IMR-90 (cell line): ENCODE results near the gene ARHGEF3. TPM values are rescaled to one million over a fixed set of nuclear protein-coding genes. Genes with fewer than 3 reads are reported as not detected.

Experiments
- ATAC-seq: fragments of 200-7000 bp; cut with Tn5 transposase; 2 replicates; pipeline ENCODE4 v1.9.1; 2020; ENCODE audit warnings: low read depth, mild to moderate bottlenecking, moderate library complexity
- BruUV-seq: library from RNA; stranded (reverse); fragments of 400-500 nt; replicated peaks from 2 replicates; lab custom pipeline; 2021; lab: Mats Ljungman, UMichigan
- CTCF ChIA-PET: fragments of 300-600 bp; formaldehyde crosslinking; extraction: SDS; loops from one replicate; lab custom pipeline; 2021; ENCODE audit warnings: antibody characterized with exemption; lab: Yijun Ruan, JAX
- POLR2A ChIA-PET: fragments of 300-600 bp; sonication (Branson Sonifier 250); formaldehyde crosslinking; loops from one replicate; lab custom pipeline; 2022; ENCODE audit warnings: antibody characterized with exemption; ENCODE audit not compliant: unreplicated experiment; lab: Charles Lee
- DNase-seq: peaks from one replicate; pipeline ENCODE4 v3.0.0; 2013
- H2AFZ ChIP-seq: replicated peaks from 2 replicates; pipeline ENCODE3; 2013; ENCODE audit warnings: low read length, mild to moderate bottlenecking; ENCODE audit not compliant: poor library complexity
- H2AK5ac ChIP-seq: 2 replicates; pipeline ENCODE4 v1.6.1; 2013; ENCODE audit warnings: low read depth, low read length, inconsistent platforms
- H2AK9ac ChIP-seq: replicated peaks from 2 replicates; pipeline ENCODE3; 2013; ENCODE audit warnings: mild to moderate bottlenecking, low read depth, low read length, moderate library complexity; ENCODE audit not compliant: poor library complexity
- H2BK120ac ChIP-seq: 2 replicates; pipeline ENCODE4 v1.6.1; 2013; ENCODE audit warnings: low read depth, low read length, inconsistent platforms
- H2BK15ac ChIP-seq: 3 replicates; pipeline ENCODE4 v1.6.1; 2013; ENCODE audit warnings: low read depth, low read length, inconsistent platforms
- H2BK20ac ChIP-seq: 2 replicates; pipeline ENCODE4 v1.6.1; 2013; ENCODE audit warnings: low read depth, mild to moderate bottlenecking, inconsistent platforms, low read length, moderate library complexity
- H2BK5ac ChIP-seq: 2 replicates; pipeline ENCODE4 v1.6.1; 2013; ENCODE audit warnings: mild to moderate bottlenecking, low read depth, low read length, inconsistent platforms; ENCODE audit not compliant: poor library complexity, severe bottlenecking
- H3K14ac ChIP-seq: replicated peaks from 2 replicates; pipeline ENCODE4 v1.6.1; 2013; ENCODE audit warnings: low read depth, low read length, inconsistent platforms
- H3K18ac ChIP-seq: 2 replicates; pipeline ENCODE4 v1.6.1; 2013; ENCODE audit warnings: low read depth, low read length, control low read depth
- H3K23ac ChIP-seq: 2 replicates; pipeline ENCODE4 v1.6.1; 2013; ENCODE audit warnings: low read depth, low read length, inconsistent platforms
- H3K27ac ChIP-seq: 2 replicates; pipeline ENCODE4 v1.5.1; 2013; ENCODE audit warnings: mild to moderate bottlenecking, control low read depth, low read length; ENCODE audit not compliant: insufficient read depth
- H3K27me3 ChIP-seq: 2 replicates; pipeline ENCODE4 v1.6.1; 2013; ENCODE audit warnings: low read length; ENCODE audit not compliant: control insufficient read depth, insufficient read depth
- H3K36me3 ChIP-seq: 2 replicates; pipeline ENCODE4 v1.6.1; 2013; ENCODE audit warnings: low read length, mixed read lengths; ENCODE audit not compliant: control insufficient read depth, insufficient read depth
- H3K4ac ChIP-seq: 2 replicates; pipeline ENCODE4 v1.6.1; 2013; ENCODE audit warnings: low read depth, low read length, inconsistent platforms
- H3K4me1 ChIP-seq: 2 replicates; pipeline ENCODE4 v1.6.1; 2013; ENCODE audit warnings: low read length, mixed read lengths; ENCODE audit not compliant: control insufficient read depth, insufficient read depth
- H3K4me2 ChIP-seq: 2 replicates; pipeline ENCODE4 v1.6.1; 2013; ENCODE audit warnings: low read depth, mild to moderate bottlenecking, control low read depth, low read length, moderate library complexity
- H3K4me3 ChIP-seq: 2 replicates; pipeline ENCODE4 v1.5.1; 2013; ENCODE audit warnings: low read depth, mild to moderate bottlenecking, control low read depth, low read length, moderate library complexity; ENCODE audit not compliant: insufficient read depth
- H3K56ac ChIP-seq: 2 replicates; pipeline ENCODE4 v1.6.1; 2013; ENCODE audit warnings: low read length, inconsistent platforms; ENCODE audit not compliant: insufficient read depth; ENCODE audit errors: extremely low read depth
- H3K79me1 ChIP-seq, 2 experiments: 2 replicates each; pipeline ENCODE4 v1.6.1; 2013; ENCODE audit warnings: low read length in 2 of 2, inconsistent platforms in 1 of 2, low read depth in 1 of 2
- H3K9ac ChIP-seq: 2 replicates; pipeline ENCODE4 v1.6.1; 2013; ENCODE audit warnings: low read depth, low read length, control low read depth
- H3K9me1 ChIP-seq: 2 replicates; pipeline ENCODE4 v1.6.1; 2013; ENCODE audit warnings: low read length, inconsistent platforms; ENCODE audit not compliant: insufficient read depth
- H3K9me3 ChIP-seq: 2 replicates; pipeline ENCODE4 v1.6.1; 2013; ENCODE audit warnings: low read length; ENCODE audit not compliant: control insufficient read depth, insufficient read depth
- H4K20me1 ChIP-seq: 2 replicates; pipeline ENCODE4 v1.6.1; 2013; ENCODE audit warnings: low read length, inconsistent platforms; ENCODE audit not compliant: insufficient read depth
- H4K5ac ChIP-seq: 2 replicates; pipeline ENCODE4 v1.6.1; 2013; ENCODE audit warnings: mild to moderate bottlenecking, low read depth, low read length, control low read depth
- H4K8ac ChIP-seq, 2 experiments: 2 replicates each; pipeline ENCODE4 v1.6.1; 2013; ENCODE audit warnings: low read depth in 2 of 2, low read length in 2 of 2, control low read depth in 1 of 2, inconsistent platforms in 1 of 2
- H4K91ac ChIP-seq: 2 replicates; pipeline ENCODE4 v1.6.1; 2013; ENCODE audit warnings: low read depth, low read length, inconsistent platforms; ENCODE audit not compliant: insufficient read depth
- BHLHE40 ChIP-seq: fragments of 150-350 bp; IDR thresholded peaks from 2 replicates; pipeline ENCODE4 v1.6.1; 2016; ENCODE audit warnings: mild to moderate bottlenecking, low read depth, low read length
- CEBPB ChIP-seq: IDR thresholded peaks from 2 replicates; pipeline ENCODE4 v1.6.1; 2012; ENCODE audit warnings: low read depth, low read length, improper control_type of control experiment
- CHD1 ChIP-seq: IDR thresholded peaks from 2 replicates; pipeline ENCODE4 v1.6.1; 2012; ENCODE audit warnings: low read depth, low read length, improper control_type of control experiment
- CTCF ChIP-seq: conservative IDR thresholded peaks from 2 replicates; pipeline ENCODE4 v1.5.1; 2012; ENCODE audit warnings: mild to moderate bottlenecking, low read depth, low read length, improper control_type of control experiment
- MAFK ChIP-seq: IDR thresholded peaks from 2 replicates; pipeline ENCODE4 v1.6.1; 2012; ENCODE audit warnings: low read depth, low read length, improper control_type of control experiment
- MAZ ChIP-seq: IDR thresholded peaks from 2 replicates; pipeline ENCODE4 v1.6.1; 2012; ENCODE audit warnings: low read depth, mild to moderate bottlenecking, low read length, improper control_type of control experiment, moderate library complexity, borderline replicate concordance
- MXI1 ChIP-seq: IDR thresholded peaks from 2 replicates; pipeline ENCODE4 v1.6.1; 2012; ENCODE audit warnings: low read depth, mild to moderate bottlenecking, low read length, moderate library complexity, borderline replicate concordance
- POLR2A ChIP-seq: IDR thresholded peaks from 2 replicates; pipeline ENCODE4 v1.6.1; 2012; ENCODE audit warnings: mild to moderate bottlenecking, low read depth, low read length
- RAD21 ChIP-seq: IDR thresholded peaks from 2 replicates; pipeline ENCODE4 v1.6.1; 2012; ENCODE audit warnings: low read length, improper control_type of control experiment
- RFX5 ChIP-seq: IDR thresholded peaks from 2 replicates; pipeline ENCODE4 v1.8.0; 2012; ENCODE audit warnings: low read depth, mild to moderate bottlenecking, low read length, moderate library complexity
- WGBS, 2 experiments: methylation state at CpG; one replicate each; pipeline versions ENCODE4 v1.1.5 to v1.1.7; 2013; ENCODE audit warnings: missing lambda C conversion rate in 2 of 2; ENCODE audit not compliant: insufficient read length in 1 of 2; ENCODE audit errors: extremely low coverage in 2 of 2; 5-methylcytosine and 5-hydroxymethylcytosine counted together
- dilution Hi-C: fragments of 300-500 bp; cut with HindIII; formaldehyde crosslinking; loops from one replicate; pipeline ENCODE4 v1.14.3; 2018; ENCODE audit warnings: low sequenced_read_pairs; ENCODE audit not compliant: unreplicated experiment
- in situ Hi-C: fragments of 300-500 bp; cut with MboI; formaldehyde crosslinking; loops from 3 replicates; pipeline ENCODE4 v1.14.3; 2019; ENCODE audit warnings: low sequenced_read_pairs, inconsistent platforms, mixed read lengths
- intact Hi-C: fragments of 100-400 bp; cut with micrococcal nuclease; formaldehyde crosslinking; loops from 2 replicates; pipeline ENCODE4 v1.10.0; 2022
- polyA plus RNA-seq, 3 experiments: library from polyadenylated mRNA; depleted of rRNA; stranded (reverse); fragments of >200 nt; gene quantifications; 2 replicates each; pipeline ENCODE4 v1.2.3, GENCODE V29; 2012; ENCODE audit warnings: low replicate concordance in 1 of 3
- total RNA-seq: library from RNA; depleted of rRNA; stranded (reverse); fragments of >200 nt; gene quantifications from 2 replicates; pipeline ENCODE4 v1.2.3, GENCODE V29; 2012

The ARHGEF3 gene
- total and polyA plus RNA-seq, 2 of the 4 experiments (the other 2 are of a cell fraction): 2.1 to 2.3 TPM

- H3K4ac ChIP-seq: no peak overlapping the region
- no peak overlapping the region for H3K18ac ChIP-seq
- no peak overlapping the region for H4K8ac ChIP-seq
- H3K4me1 ChIP-seq: no peaks in the 10 kb centered on the region
- DNase-seq (no peak), ATAC-seq (no peak)
- H2AK9ac ChIP-seq: no peak overlapping the region
- H3K79me1 ChIP-seq: no peaks in the 10 kb centered on the region
- no peak overlapping the region for H2BK120ac ChIP-seq
- WGBS, 2 experiments: no CpG with 5 or more reads among the region's 2 CpGs
- H3K27ac ChIP-seq: no peak overlapping the region
- H3K9me1 ChIP-seq: no peaks in the 10 kb centered on the region
- no peak overlapping the region for H2BK20ac ChIP-seq
- no peak overlapping the region for H2AK5ac ChIP-seq
- in situ Hi-C loops: no loop called here
- no peak overlapping the region for H3K4me2 ChIP-seq
- H4K20me1 ChIP-seq: no peaks in the 10 kb centered on the region
- no peak overlapping the region for H3K4me3 ChIP-seq
- CTCF ChIA-PET: interaction anchor here (0.7 kb wide), 2 partner anchors 19 to 69 kb away, joined by 4 read pairs; no protein-coding TSS in a partner anchor
- no peak overlapping the region for H2BK15ac ChIP-seq
- BruUV-seq: no TSS peak
- POLR2A ChIA-PET: no interaction called here
- no peak overlapping the region for H2BK5ac ChIP-seq
- H4K5ac ChIP-seq: no peak overlapping the region
- intact Hi-C loops: no loop called here
- H3K9me3 ChIP-seq: no peaks in the 10 kb centered on the region
- no peak overlapping the region for H3K9ac ChIP-seq
- H3K23ac ChIP-seq: no peak overlapping the region
- H3K56ac ChIP-seq: no peak overlapping the region
- no peaks in the 10 kb centered on the region for H3K36me3 ChIP-seq
- H4K91ac ChIP-seq: no peak overlapping the region
- TF ChIP-seq POLR2A (no peak), MAZ (no peak), CHD1 (no peak), MXI1 (no peak), BHLHE40 (no peak), CEBPB (no peak), RAD21 (no peak), CTCF (no peak), RFX5 (no peak), MAFK (no peak)
- no peak overlapping the region for H2AFZ ChIP-seq
- H3K27me3 ChIP-seq: peaks cover 11% of the 10 kb centered on the region
- no peak overlapping the region for H3K14ac ChIP-seq
- dilution Hi-C loops: no loop called here
These were observed 17.5 kb upstream of the ARHGEF3 start for GRCh38 chr3:56819016-56819809.
